Cardiac muscle cell (in vitro differentiated cells and primary cell): ENCODE results near the gene TTC23. TPM values are rescaled to one million over a fixed set of nuclear protein-coding genes. Genes with fewer than 3 reads are reported as not detected.

Experiments
- DNase-seq, 2 donors: peaks; one replicate each; pipeline versions ENCODE4 v3.0.0 to v3.0.0-alpha.2; 2010 to 2017; ENCODE audit warnings: low read depth in 1 of 2, low spot score in 1 of 2
- H3K27ac ChIP-seq: fragments of 200-600 bp; sonication (generic); 2 replicates; pipeline ENCODE4 v1.5.1; 2016
- H3K27me3 ChIP-seq: fragments of 200-600 bp; sonication (generic); 2 replicates; pipeline ENCODE4 v1.6.0; 2016; ENCODE audit warnings: control low read depth
- H3K36me3 ChIP-seq: fragments of 200-600 bp; sonication (generic); 2 replicates; pipeline ENCODE4 v1.5.1; 2016; ENCODE audit warnings: control low read depth
- H3K4me1 ChIP-seq: fragments of 200-600 bp; sonication (generic); 2 replicates; pipeline ENCODE4 v1.8.1; 2017; ENCODE audit warnings: low read depth, mild to moderate bottlenecking, mixed run types
- H3K4me3 ChIP-seq: fragments of 200-600 bp; sonication (generic); 2 replicates; pipeline ENCODE4 v1.5.1; 2016; ENCODE audit warnings: mild to moderate bottlenecking
- H3K9me3 ChIP-seq: fragments of 200-600 bp; sonication (generic); 2 replicates; pipeline ENCODE4 v1.5.1; 2017; ENCODE audit warnings: low read depth, mild to moderate bottlenecking, control low read depth
- CTCF ChIP-seq: IDR thresholded peaks from 2 replicates; pipeline ENCODE4 v1.5.1; 2012; ENCODE audit warnings: low read depth, mild to moderate bottlenecking, low read length
- polyA plus RNA-seq: library from polyadenylated mRNA; unstranded; fragments of >200 nt; fragmentation: Nextera tagmentation; extraction: Ambion mirVana; gene quantifications from 2 replicates; pipeline ENCODE4 v1.2.1, GENCODE V29; 2016
- total RNA-seq: library from RNA; depleted of rRNA; stranded (reverse); fragments of >200 nt; gene quantifications from 2 replicates; pipeline ENCODE4 v1.2.3, GENCODE V29; 2016

TTC23 gene
- total and polyA plus RNA-seq, 2 experiments from 2014 or later: 15.0 to 38.2 TPM

DNA sequence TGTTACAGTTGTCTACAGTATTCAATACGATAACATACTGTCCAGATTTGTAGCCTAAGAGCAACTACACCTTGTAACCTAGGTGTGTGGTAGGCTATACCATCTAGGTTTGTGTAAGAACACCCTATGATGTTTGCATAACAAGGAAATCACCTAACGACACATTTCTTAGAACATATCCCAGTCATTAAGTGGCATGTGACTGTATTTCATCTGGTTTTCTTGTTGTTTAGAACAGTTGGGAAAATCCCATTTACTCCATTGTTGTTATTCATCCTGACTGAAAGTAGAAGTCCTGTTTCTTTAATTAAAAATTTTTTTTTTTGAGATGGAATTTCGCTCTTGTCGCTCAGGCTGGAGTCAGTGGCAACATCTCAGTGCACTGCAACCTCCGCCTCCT is 33.2 kb upstream of the TTC23 start:
- Histone ChIP-seq H3K36me3 (no peaks in the 10 kb centered on the region), H3K4me3 (no peak overlapping the region), H3K27me3 (no peaks in the 10 kb centered on the region), H3K27ac (no peak overlapping the region), H3K9me3 (no peaks in the 10 kb centered on the region), H3K4me1 (peaks cover 5% of the 10 kb centered on the region)
- TF ChIP-seq CTCF: no peak
- DNase-seq: no peak

DNA sequence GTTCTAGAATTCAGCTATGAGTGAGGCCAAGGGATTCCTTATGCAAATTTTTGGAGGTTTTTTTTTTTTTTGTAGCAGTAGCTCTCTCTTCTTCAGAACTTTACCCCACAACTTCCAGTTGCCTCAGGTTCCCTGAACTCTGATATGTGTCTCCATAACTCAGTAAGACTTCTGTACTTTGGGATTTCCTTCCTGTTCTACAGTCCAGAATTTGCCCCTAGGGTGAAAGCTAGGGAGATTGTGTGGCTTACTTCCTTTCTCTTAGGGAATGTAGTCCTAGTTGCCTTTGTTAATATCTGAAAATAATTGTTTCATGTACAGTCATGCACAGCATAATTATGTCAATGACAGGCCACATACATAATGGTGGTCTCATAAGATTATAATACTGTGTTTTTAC is 32.7 kb upstream of the TTC23 start:
- Histone ChIP-seq H3K27ac (no peak overlapping the region), H3K36me3 (no peaks in the 10 kb centered on the region), H3K4me3 (no peak overlapping the region), H3K27me3 (no peaks in the 10 kb centered on the region), H3K4me1 (peaks cover 5% of the 10 kb centered on the region), H3K9me3 (no peaks in the 10 kb centered on the region)
- no peak for TF ChIP-seq CTCF
- no peak for DNase-seq

- Histone ChIP-seq H3K4me1 (no peaks in the 10 kb centered on the region), H3K27ac (no peak overlapping the region), H3K36me3 (no peaks in the 10 kb centered on the region), H3K4me3 (no peak overlapping the region), H3K9me3 (no peaks in the 10 kb centered on the region), H3K27me3 (no peaks in the 10 kb centered on the region)
- TF ChIP-seq CTCF: no peak
- DNase-seq: no peak
Measured at GRCh38 chr15:99279827-99280226, 30.4 kb upstream of the TTC23 start.

GRCh38 chr15:99279290-99279689 is 29.9 kb upstream of the TTC23 start:
- H3K36me3 ChIP-seq: no peaks in the 10 kb centered on the region
- no peaks in the 10 kb centered on the region for H3K9me3 ChIP-seq
- TF ChIP-seq CTCF: no peak
- H3K27me3 ChIP-seq: no peaks in the 10 kb centered on the region
- H3K4me3 ChIP-seq: no peak overlapping the region
- DNase-seq: no peak
- H3K4me1 ChIP-seq: no peaks in the 10 kb centered on the region
- no peak overlapping the region for H3K27ac ChIP-seq

GRCh38 chr15:99275525-99276128 is 26.2 kb upstream of the TTC23 start:
- H3K4me1 ChIP-seq: no peaks in the 10 kb centered on the region
- no peak for TF ChIP-seq CTCF

More at GRCh38 chr15:99275525-99276128, 26.2 kb upstream of the TTC23 start:
- no peaks in the 10 kb centered on the region for H3K27me3 ChIP-seq
- H3K9me3 ChIP-seq: no peaks in the 10 kb centered on the region
- no peak for DNase-seq
- H3K4me3 ChIP-seq: no peak overlapping the region
- no peak overlapping the region for H3K27ac ChIP-seq
- no peaks in the 10 kb centered on the region for H3K36me3 ChIP-seq
